ENCODE measurements around the gene PTTG1IP.

PTTG1IP gene

GRCh38 chr21:44891631-44892031 is 18.1 kb upstream of the PTTG1IP start:
- no peaks in the 10 kb centered on the region for H3K36me3 ChIP-seq (ENCODE audit: control insufficient read depth, low read depth, low read length)
- H3K9me3 ChIP-seq (ENCODE audit: control insufficient read depth, low read depth, low read length), result no peaks in the 10 kb centered on the region
- H3K9ac ChIP-seq (ENCODE audit: low read length), result no peak overlapping the region
- H3K27me3 ChIP-seq (ENCODE audit: control insufficient read depth, insufficient read depth, low read length), result no peaks in the 10 kb centered on the region
- no peak overlapping the region for H3K4me3 ChIP-seq (ENCODE audit: low read length)
- H3K27ac ChIP-seq (ENCODE audit: low read length), result no peak overlapping the region
- no peaks in the 10 kb centered on the region for H3K4me1 ChIP-seq (ENCODE audit: control insufficient read depth, low read depth, low read length)

- Histone ChIP-seq H3K27ac (ENCODE audit: low read length) (no peak overlapping the region), H3K9me3 (ENCODE audit: control insufficient read depth, low read depth, low read length) (no peaks in the 10 kb centered on the region), H3K36me3 (ENCODE audit: control insufficient read depth, low read depth, low read length) (no peaks in the 10 kb centered on the region), H3K4me1 (ENCODE audit: control insufficient read depth, low read depth, low read length) (no peaks in the 10 kb centered on the region), H3K9ac (ENCODE audit: low read length) (no peak overlapping the region), H3K4me3 (ENCODE audit: low read length) (no peak overlapping the region), H3K27me3 (ENCODE audit: control insufficient read depth, insufficient read depth, low read length) (no peaks in the 10 kb centered on the region)
Observed at GRCh38 chr21:44890961-44891541, 17.6 kb upstream of the PTTG1IP start.

GRCh38 chr21:44890338-44890931 is 16.9 kb upstream of the PTTG1IP start:
- H3K27ac ChIP-seq (ENCODE audit: low read length), result no peak overlapping the region
- H3K36me3 ChIP-seq (ENCODE audit: control insufficient read depth, low read depth, low read length), result no peaks in the 10 kb centered on the region
- no peaks in the 10 kb centered on the region for H3K9me3 ChIP-seq (ENCODE audit: control insufficient read depth, low read depth, low read length)
- no peaks in the 10 kb centered on the region for H3K27me3 ChIP-seq (ENCODE audit: control insufficient read depth, insufficient read depth, low read length)
- H3K4me1 ChIP-seq (ENCODE audit: control insufficient read depth, low read depth, low read length), result no peaks in the 10 kb centered on the region
- no peak overlapping the region for H3K9ac ChIP-seq (ENCODE audit: low read length)
- H3K4me3 ChIP-seq (ENCODE audit: low read length), result no peak overlapping the region

- Histone ChIP-seq H3K36me3 (ENCODE audit: control insufficient read depth, low read depth, low read length) (no peaks in the 10 kb centered on the region), H3K4me3 (ENCODE audit: low read length) (no peak overlapping the region), H3K27ac (ENCODE audit: low read length) (no peak overlapping the region), H3K4me1 (ENCODE audit: control insufficient read depth, low read depth, low read length) (no peaks in the 10 kb centered on the region), H3K27me3 (ENCODE audit: control insufficient read depth, insufficient read depth, low read length) (no peaks in the 10 kb centered on the region), H3K9me3 (ENCODE audit: control insufficient read depth, low read depth, low read length) (no peaks in the 10 kb centered on the region), H3K9ac (ENCODE audit: low read length) (no peak overlapping the region)
Observed at GRCh38 chr21:44889625-44890337, 16.3 kb upstream of the PTTG1IP start.

- no peak overlapping the region for H3K9ac ChIP-seq (ENCODE audit: low read length)
- H3K36me3 ChIP-seq (ENCODE audit: control insufficient read depth, low read depth, low read length), result no peaks in the 10 kb centered on the region
- H3K9me3 ChIP-seq (ENCODE audit: control insufficient read depth, low read depth, low read length), result no peaks in the 10 kb centered on the region
- H3K4me3 ChIP-seq (ENCODE audit: low read length), result no peak overlapping the region
- H3K4me1 ChIP-seq (ENCODE audit: control insufficient read depth, low read depth, low read length), result no peaks in the 10 kb centered on the region
- H3K27ac ChIP-seq (ENCODE audit: low read length), result no peak overlapping the region
- H3K27me3 ChIP-seq (ENCODE audit: control insufficient read depth, insufficient read depth, low read length), result no peaks in the 10 kb centered on the region
Observed at GRCh38 chr21:44888581-44889550, 15.4 kb upstream of the PTTG1IP start.

- H3K27ac ChIP-seq (ENCODE audit: low read length), result no peak overlapping the region
- no peaks in the 10 kb centered on the region for H3K36me3 ChIP-seq (ENCODE audit: control insufficient read depth, low read depth, low read length)
- H3K27me3 ChIP-seq (ENCODE audit: control insufficient read depth, insufficient read depth, low read length), result no peaks in the 10 kb centered on the region
- H3K9me3 ChIP-seq (ENCODE audit: control insufficient read depth, low read depth, low read length), result no peaks in the 10 kb centered on the region
- no peak overlapping the region for H3K4me3 ChIP-seq (ENCODE audit: low read length)
- no peaks in the 10 kb centered on the region for H3K4me1 ChIP-seq (ENCODE audit: control insufficient read depth, low read depth, low read length)
- no peak overlapping the region for H3K9ac ChIP-seq (ENCODE audit: low read length)
Observed at GRCh38 chr21:44887807-44888580, 14.5 kb upstream of the PTTG1IP start.

- H3K9me3 ChIP-seq (ENCODE audit: control insufficient read depth, low read depth, low read length), result no peaks in the 10 kb centered on the region
- no peaks in the 10 kb centered on the region for H3K36me3 ChIP-seq (ENCODE audit: control insufficient read depth, low read depth, low read length)
- H3K27me3 ChIP-seq (ENCODE audit: control insufficient read depth, insufficient read depth, low read length), result no peaks in the 10 kb centered on the region
- no peak overlapping the region for H3K9ac ChIP-seq (ENCODE audit: low read length)
- H3K4me3 ChIP-seq (ENCODE audit: low read length), result no peak overlapping the region
- H3K4me1 ChIP-seq (ENCODE audit: control insufficient read depth, low read depth, low read length), result no peaks in the 10 kb centered on the region
- no peak overlapping the region for H3K27ac ChIP-seq (ENCODE audit: low read length)
Observed at GRCh38 chr21:44887126-44887806, 13.8 kb upstream of the PTTG1IP start.

- Histone ChIP-seq H3K4me3 (ENCODE audit: low read length) (no peak overlapping the region), H3K9me3 (ENCODE audit: control insufficient read depth, low read depth, low read length) (no peaks in the 10 kb centered on the region), H3K9ac (ENCODE audit: low read length) (no peak overlapping the region), H3K27me3 (ENCODE audit: control insufficient read depth, insufficient read depth, low read length) (no peaks in the 10 kb centered on the region), H3K36me3 (ENCODE audit: control insufficient read depth, low read depth, low read length) (no peaks in the 10 kb centered on the region), H3K4me1 (ENCODE audit: control insufficient read depth, low read depth, low read length) (no peaks in the 10 kb centered on the region), H3K27ac (ENCODE audit: low read length) (no peak overlapping the region)
Observed at GRCh38 chr21:44886113-44887075, 12.9 kb upstream of the PTTG1IP start.

GRCh38 chr21:44885615-44886014 is 12.1 kb upstream of the PTTG1IP start:
- Histone ChIP-seq H3K4me1 (ENCODE audit: control insufficient read depth, low read depth, low read length) (no peaks in the 10 kb centered on the region), H3K36me3 (ENCODE audit: control insufficient read depth, low read depth, low read length) (no peaks in the 10 kb centered on the region), H3K27me3 (ENCODE audit: control insufficient read depth, insufficient read depth, low read length) (no peaks in the 10 kb centered on the region)

GRCh38 chr21:44884097-44884496 is 10.6 kb upstream of the PTTG1IP start:
- Histone ChIP-seq H3K27ac (ENCODE audit: low read length) (no peak overlapping the region), H3K27me3 (ENCODE audit: control insufficient read depth, insufficient read depth, low read length) (no peaks in the 10 kb centered on the region), H3K9ac (ENCODE audit: low read length) (no peak overlapping the region), H3K36me3 (ENCODE audit: control insufficient read depth, low read depth, low read length) (no peaks in the 10 kb centered on the region), H3K9me3 (ENCODE audit: control insufficient read depth, low read depth, low read length) (no peaks in the 10 kb centered on the region), H3K4me1 (ENCODE audit: control insufficient read depth, low read depth, low read length) (no peaks in the 10 kb centered on the region), H3K4me3 (ENCODE audit: low read length) (no peak overlapping the region)

More at GRCh38 chr21:44885615-44886014, 12.1 kb upstream of the PTTG1IP start:
- H3K4me3 ChIP-seq (ENCODE audit: low read length), result no peak overlapping the region
- no peak overlapping the region for H3K27ac ChIP-seq (ENCODE audit: low read length)
- no peaks in the 10 kb centered on the region for H3K9me3 ChIP-seq (ENCODE audit: control insufficient read depth, low read depth, low read length)
- no peak overlapping the region for H3K9ac ChIP-seq (ENCODE audit: low read length)

Data from iPS-18a (cell line).